Colonic mucosa (tissue), 4 donors: ENCODE measurements around the gene LRP1B. TPM values are rescaled to one million over a fixed set of nuclear protein-coding genes. Genes with fewer than 3 reads are reported as not detected.
"Not testable (repeated sequence)": the region's sequence is repeated elsewhere in the genome, so short reads cannot be mapped to it uniquely, and the experiment has no call there.

Source experiments
- DNase-seq: peaks from one replicate; pipeline ENCODE4 v3.0.0-alpha.2; 2020
- H3K27ac ChIP-seq: fragments of 200-600 bp; one replicate; pipeline ENCODE4 v1.8.0; 2021
- H3K27me3 ChIP-seq: fragments of 200-600 bp; one replicate; pipeline ENCODE4 v1.8.0; 2021
- H3K36me3 ChIP-seq: fragments of 200-600 bp; one replicate; pipeline ENCODE4 v1.8.0; 2021
- H3K4me1 ChIP-seq: fragments of 200-600 bp; one replicate; pipeline ENCODE4 v1.8.0; 2021; ENCODE audit warnings: mild to moderate bottlenecking
- H3K4me3 ChIP-seq: fragments of 200-600 bp; one replicate; pipeline ENCODE4 v1.8.0; 2021
- H3K9ac ChIP-seq, 2 donors: one replicate each; pipeline ENCODE4 v1.7.0; 2013; ENCODE audit warnings: control low read depth in 2 of 2, low read depth in 2 of 2, low read length in 2 of 2
- H3K9me3 ChIP-seq: fragments of 200-600 bp; one replicate; pipeline ENCODE4 v1.8.0; 2021
- intact Hi-C: fragments of 100-400 bp; cut with DNase I; formaldehyde crosslinking; loops from one replicate; pipeline ENCODE4 v1.14.1; 2022
- total RNA-seq, 2 donors: library from RNA; stranded (reverse); fragmentation: NEBNext Ultra II Directional in 1 of 2; extraction: Animal tissue kit (Norgen Biotek cat#: 25700) in 1 of 2; gene quantifications; one replicate each; pipeline ENCODE4 v1.2.1, GENCODE V29; 2021
- TF ChIP-seq, protein P1 (sequence below): fragments of 200-600 bp; IDR thresholded peaks from one replicate; pipeline ENCODE4 v1.8.0; 2022; ENCODE audit warnings: antibody characterized with exemption, mild to moderate bottlenecking
- donor health status: healthy.
- donor health status: DM: no; HTN: no; CAD: no.
- donor health status: DM: no; HTN: no; CAD: no.

LRP1B gene
- total RNA-seq, 2 donors from 2014 or later = 0.10 to 0.19 TPM

DNA sequence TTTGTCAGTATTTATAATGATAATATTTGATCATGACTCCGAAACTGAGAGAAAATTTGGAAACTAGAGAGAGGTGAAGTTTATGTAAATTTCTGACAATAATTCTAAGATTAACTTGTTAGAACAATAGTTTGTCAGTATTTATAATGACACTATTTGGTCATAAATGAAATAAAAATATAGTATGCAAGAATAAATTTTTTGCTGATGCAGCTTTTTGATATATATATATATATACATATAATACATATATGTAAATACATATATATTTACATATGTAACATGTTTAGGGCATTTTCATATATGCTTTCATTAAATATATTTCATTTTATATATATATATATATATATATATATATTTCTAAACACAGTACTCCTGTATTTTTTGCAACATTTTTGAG lies 1158.1 kb downstream of the LRP1B start:
- DNase-seq = no peak
- Histone ChIP-seq H3K4me3 (no peak overlapping the region), H3K4me1 (no peaks in the 10 kb centered on the region), H3K36me3 (no peaks in the 10 kb centered on the region), H3K9me3 (no peaks in the 10 kb centered on the region), H3K9ac (no peak overlapping the region), H3K27me3 (no peaks in the 10 kb centered on the region), H3K27ac (no peak overlapping the region)
- TF ChIP-seq, protein P1, sequence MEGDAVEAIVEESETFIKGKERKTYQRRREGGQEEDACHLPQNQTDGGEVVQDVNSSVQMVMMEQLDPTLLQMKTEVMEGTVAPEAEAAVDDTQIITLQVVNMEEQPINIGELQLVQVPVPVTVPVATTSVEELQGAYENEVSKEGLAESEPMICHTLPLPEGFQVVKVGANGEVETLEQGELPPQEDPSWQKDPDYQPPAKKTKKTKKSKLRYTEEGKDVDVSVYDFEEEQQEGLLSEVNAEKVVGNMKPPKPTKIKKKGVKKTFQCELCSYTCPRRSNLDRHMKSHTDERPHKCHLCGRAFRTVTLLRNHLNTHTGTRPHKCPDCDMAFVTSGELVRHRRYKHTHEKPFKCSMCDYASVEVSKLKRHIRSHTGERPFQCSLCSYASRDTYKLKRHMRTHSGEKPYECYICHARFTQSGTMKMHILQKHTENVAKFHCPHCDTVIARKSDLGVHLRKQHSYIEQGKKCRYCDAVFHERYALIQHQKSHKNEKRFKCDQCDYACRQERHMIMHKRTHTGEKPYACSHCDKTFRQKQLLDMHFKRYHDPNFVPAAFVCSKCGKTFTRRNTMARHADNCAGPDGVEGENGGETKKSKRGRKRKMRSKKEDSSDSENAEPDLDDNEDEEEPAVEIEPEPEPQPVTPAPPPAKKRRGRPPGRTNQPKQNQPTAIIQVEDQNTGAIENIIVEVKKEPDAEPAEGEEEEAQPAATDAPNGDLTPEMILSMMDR = no peak
- intact Hi-C loops = no loop called here

DNA sequence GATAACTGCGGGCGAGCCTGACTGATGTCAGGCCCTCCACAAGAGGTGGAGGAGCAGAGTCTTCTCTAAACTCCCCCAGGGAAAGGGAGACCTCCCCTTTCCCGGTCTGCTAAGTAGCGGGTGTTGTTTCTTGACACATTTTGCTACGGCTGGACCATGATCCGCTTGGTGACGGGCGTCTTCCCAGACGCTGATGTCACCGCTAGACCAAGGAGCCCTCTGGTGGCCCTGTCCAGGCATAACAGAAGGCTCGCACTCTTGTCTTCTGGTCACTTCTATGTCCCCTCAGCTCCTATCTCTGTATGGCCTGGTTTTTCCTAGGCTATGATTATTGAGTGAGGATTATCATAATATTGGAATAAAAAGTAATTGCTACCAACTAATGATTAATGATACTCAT lies 1166.5 kb downstream of the LRP1B start:
- H3K27me3 ChIP-seq, H3K27ac ChIP-seq, H3K9me3 ChIP-seq, H3K9ac ChIP-seq, H3K4me3 ChIP-seq, H3K4me1 ChIP-seq, H3K36me3 ChIP-seq, intact Hi-C loops, DNase-seq: not testable (repeated sequence)

DNA sequence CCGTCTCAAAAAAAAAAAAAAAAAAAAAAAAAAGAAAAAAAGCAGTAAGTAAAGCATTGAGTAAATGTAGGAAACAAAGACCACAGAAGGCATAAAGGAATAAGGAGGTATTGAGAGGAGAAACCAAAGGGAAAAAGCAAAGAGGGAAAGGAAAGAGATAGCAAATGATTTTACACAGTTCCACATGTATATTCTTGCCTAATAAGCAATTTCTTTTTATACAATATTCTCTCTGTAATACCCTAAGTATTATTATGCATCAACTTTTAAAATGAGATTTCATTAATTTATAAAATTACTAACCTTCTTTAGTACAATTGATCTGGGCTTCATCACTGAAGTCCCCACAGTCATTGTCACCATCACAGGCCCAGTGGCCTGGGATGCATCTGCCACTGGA lies 1180.9 kb downstream of the LRP1B start:
- Histone ChIP-seq H3K9me3 (no peaks in the 10 kb centered on the region), H3K4me1 (no peaks in the 10 kb centered on the region), H3K27ac (no peak overlapping the region), H3K4me3 (no peak overlapping the region), H3K9ac (no peak overlapping the region), H3K36me3 (no peaks in the 10 kb centered on the region), H3K27me3 (no peaks in the 10 kb centered on the region)
- TF ChIP-seq, protein P1 = no peak
- intact Hi-C loops = no loop called here
- no peak for DNase-seq

DNA sequence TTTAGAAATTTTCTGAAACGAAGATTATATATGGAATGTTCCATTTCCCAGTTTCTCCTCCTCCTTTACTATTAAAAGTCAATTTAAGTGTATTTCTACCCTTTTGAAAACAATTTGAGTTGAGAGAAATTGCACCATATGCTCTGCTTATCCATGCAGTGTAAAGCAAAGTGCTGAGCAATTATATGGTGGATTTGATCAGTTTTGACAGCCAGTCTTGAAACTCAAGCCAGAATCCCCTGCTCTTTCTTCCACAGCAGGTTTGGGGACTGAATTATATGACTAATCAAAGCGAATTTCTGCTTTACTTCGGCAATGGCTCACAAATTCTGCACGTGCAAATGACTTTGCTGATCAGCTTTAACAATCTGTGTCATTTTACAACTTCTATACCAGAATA lies 1183.6 kb downstream of the LRP1B start:
- no peaks in the 10 kb centered on the region for H3K27me3 ChIP-seq
- no peak overlapping the region for H3K4me3 ChIP-seq
- TF ChIP-seq, protein P1 = no peak
- no peaks in the 10 kb centered on the region for H3K36me3 ChIP-seq
- intact Hi-C loops = no loop called here
- no peaks in the 10 kb centered on the region for H3K9me3 ChIP-seq
- DNase-seq = no peak
- H3K27ac ChIP-seq = no peak overlapping the region
- H3K9ac ChIP-seq = no peak overlapping the region
- H3K4me1 ChIP-seq = no peaks in the 10 kb centered on the region

DNA sequence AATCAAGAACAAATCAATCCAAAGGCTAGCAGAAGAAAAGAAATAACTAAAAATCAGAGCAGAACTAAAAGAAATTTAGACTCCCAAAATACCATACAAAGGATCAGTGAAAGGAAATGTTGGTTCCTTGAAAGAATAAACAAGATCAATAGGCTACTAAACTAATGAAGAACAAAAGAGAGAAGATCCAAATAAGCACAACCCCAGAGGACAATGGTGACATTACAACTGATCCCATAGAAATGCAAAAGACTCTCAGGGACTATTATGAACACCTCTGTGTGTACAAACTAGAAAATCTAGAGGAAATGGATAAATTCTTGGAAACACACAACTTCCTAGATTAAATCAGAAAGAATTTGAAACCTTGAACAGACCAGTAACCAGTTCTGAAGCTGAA lies 1186.9 kb downstream of the LRP1B start:
- no peaks in the 10 kb centered on the region for H3K9me3 ChIP-seq
- no peak for DNase-seq
- H3K27ac ChIP-seq = no peak overlapping the region
- H3K4me3 ChIP-seq = no peak overlapping the region
- H3K9ac ChIP-seq = no peak overlapping the region
- no peaks in the 10 kb centered on the region for H3K4me1 ChIP-seq
- no peaks in the 10 kb centered on the region for H3K36me3 ChIP-seq
- TF ChIP-seq, protein P1 = no peak
- intact Hi-C loops = no loop called here
- H3K27me3 ChIP-seq = no peaks in the 10 kb centered on the region

DNA sequence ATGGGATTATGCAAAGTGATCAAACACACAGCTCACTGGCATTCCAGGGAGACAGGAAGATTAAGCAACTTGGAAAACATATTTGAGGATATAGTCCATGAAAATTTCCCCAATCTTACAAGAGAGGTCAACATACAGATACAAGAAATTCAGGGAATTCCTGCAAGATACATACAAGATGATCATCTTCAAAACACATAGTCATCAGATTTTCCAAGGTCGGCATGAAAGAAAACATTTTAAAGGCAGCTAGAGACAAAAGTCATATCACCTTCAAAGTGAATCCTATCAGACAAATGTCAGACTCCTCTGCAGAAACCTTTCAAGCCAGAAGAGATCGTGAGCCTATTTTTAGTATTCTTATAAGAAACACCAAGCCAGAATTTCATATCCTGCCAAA lies 1188.5 kb downstream of the LRP1B start:
- Histone ChIP-seq H3K9me3 (no peaks in the 10 kb centered on the region), H3K27ac (no peak overlapping the region), H3K4me1 (no peaks in the 10 kb centered on the region), H3K4me3 (no peak overlapping the region), H3K36me3 (no peaks in the 10 kb centered on the region), H3K9ac (no peak overlapping the region), H3K27me3 (no peaks in the 10 kb centered on the region)
- TF ChIP-seq, protein P1 = no peak
- intact Hi-C loops = no loop called here
- DNase-seq = no peak
